NCI-H524 (cell line): Measurements from ENCODE around the gene THAP9.

Experiments
- DNase-seq, 2 experiments: peaks; one replicate each; lab custom pipeline; 2025; lab: John Stamatoyannopoulos, UW

THAP9 gene

DNA sequence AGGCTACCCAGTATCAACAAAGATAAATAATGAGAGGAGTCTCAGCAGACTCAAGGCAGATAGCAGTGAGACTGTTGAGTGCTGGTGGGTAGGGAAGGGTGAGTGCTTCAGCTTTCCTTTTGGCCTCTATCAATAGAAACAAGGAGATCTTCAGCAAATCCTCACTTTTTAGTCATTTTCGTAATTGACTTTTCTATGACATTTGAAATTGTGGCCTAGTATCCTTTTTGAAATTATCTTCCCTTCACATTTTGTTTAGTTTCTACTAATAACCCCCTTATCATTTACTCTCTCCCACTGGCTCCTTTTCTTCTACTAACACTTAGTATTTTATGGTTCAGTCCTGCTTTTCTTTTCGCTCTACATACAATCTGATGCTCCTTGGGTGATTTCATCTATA is 65.2 kb downstream of the THAP9 start:
- no peak for DNase-seq

DNA sequence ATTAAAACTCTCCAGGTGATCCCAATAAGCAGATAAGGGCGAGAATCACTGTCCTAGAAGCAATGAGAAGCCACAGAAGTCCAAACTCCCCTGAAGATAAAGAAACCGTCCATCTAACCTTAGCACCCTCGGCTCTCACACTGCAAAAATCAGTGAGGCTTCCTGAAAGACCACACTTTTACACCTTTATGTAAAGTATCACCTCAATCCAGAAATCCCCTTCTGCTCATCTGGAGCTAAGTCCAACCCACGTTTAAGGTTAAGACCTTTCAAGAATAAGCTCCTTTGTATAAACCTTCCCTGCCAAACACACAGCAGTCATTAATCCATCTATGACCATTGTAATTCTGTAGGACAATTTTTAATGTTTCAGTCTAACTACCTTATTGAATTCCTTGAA is 68.4 kb downstream of the THAP9 start:
- DNase-seq = no peak

DNA sequence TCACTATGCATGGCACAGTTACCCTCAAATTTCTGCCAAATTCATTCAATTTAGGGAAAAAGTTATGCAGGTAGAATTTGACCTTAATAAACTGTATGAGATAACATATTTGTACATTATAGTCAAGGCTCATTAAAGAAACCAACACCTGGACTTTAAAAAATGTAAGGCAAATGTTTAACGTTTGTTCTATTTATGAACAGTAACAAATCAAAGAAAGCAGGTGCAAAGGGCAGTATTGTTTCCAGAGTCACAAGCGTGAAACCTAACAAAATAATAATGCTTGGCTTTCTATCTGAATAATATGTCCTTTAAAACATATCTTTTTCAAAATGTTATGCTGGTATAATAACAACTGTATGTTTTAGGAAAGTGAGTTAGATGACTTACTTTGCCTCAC is 68.9 kb downstream of the THAP9 start:
- DNase-seq = no peak
